Vagina (tissue), 2 donors: ENCODE data around the gene GFOD1. TPM values are rescaled to one million over a fixed set of nuclear protein-coding genes. Genes with fewer than 3 reads are reported as not detected.
"Not testable (repeated sequence)": the region's sequence is repeated elsewhere in the genome, so short reads cannot be mapped to it uniquely, and the experiment has no call there.

Source experiments
- DNase-seq, 2 donors: peaks; one replicate each; pipeline ENCODE4 v3.0.0-alpha.2; 2017; ENCODE audit errors: extremely low spot score in 2 of 2
- H3K27ac ChIP-seq: fragments of 200-600 bp; sonication (generic); one replicate; pipeline ENCODE4 v1.5.1; 2019
- H3K27me3 ChIP-seq: fragments of 200-600 bp; sonication (generic); one replicate; pipeline ENCODE4 v1.5.1; 2019
- H3K36me3 ChIP-seq, 2 donors: fragments of 200-600 bp; sonication (generic); one replicate each; pipeline ENCODE4 v1.5.1; 2017 to 2019
- H3K4me1 ChIP-seq: fragments of 200-600 bp; sonication (generic); one replicate; pipeline ENCODE4 v1.5.1; 2019
- H3K4me3 ChIP-seq, 2 donors: fragments of 200-600 bp; sonication (generic); 1 replicate in 1 of 2; 2 replicates in 1 of 2; pipeline ENCODE4 v1.5.1; 2016 to 2019
- H3K9me3 ChIP-seq: fragments of 200-600 bp; sonication (generic); one replicate; pipeline ENCODE4 v1.5.1; 2019
- CTCF ChIP-seq, 3 experiments: fragments of 450-650 bp in 2 of 3; fragments of 200-600 bp in 1 of 3; sonication (generic) in 1 of 3; IDR thresholded peaks; one replicate each; pipeline ENCODE4 v1.5.1; 2017 to 2019; ENCODE audit warnings: antibody characterized with exemption in 3 of 3, mild to moderate bottlenecking in 2 of 3, moderate library complexity in 2 of 3
- POLR2A ChIP-seq, 2 donors: fragments of 450-650 bp; IDR thresholded peaks; one replicate each; pipeline ENCODE4 v1.6.1; 2017; ENCODE audit warnings: antibody characterized with exemption in 2 of 2, mild to moderate bottlenecking in 2 of 2, moderate library complexity in 2 of 2
- POLR2AphosphoS5 ChIP-seq, 2 donors: sonication (generic); formaldehyde crosslinking; IDR thresholded peaks; one replicate each; pipeline ENCODE4 v1.9.0; 2017; ENCODE audit warnings: antibody characterized with exemption in 2 of 2, mild to moderate bottlenecking in 2 of 2, low read depth in 1 of 2; ENCODE audit not compliant: insufficient read depth in 1 of 2
- intact Hi-C: fragments of 100-400 bp; cut with DNase I; formaldehyde crosslinking; loops from one replicate; pipeline ENCODE4 v1.15.1; 2023
- total RNA-seq: library from RNA; depleted of rRNA; stranded (reverse); fragments of >200 nt; gene quantifications from one replicate; pipeline ENCODE4 v1.2.3, GENCODE V29; 2016

Gene GFOD1
- total RNA-seq, 1 donor from 2014 or later = 16.9 TPM

GRCh38 chr6:13328076-13328874 is 159.1 kb downstream of the GFOD1 start, which contains the start of gene TBC1D7:
TSS of gene TBC1D7 (minus strand) at chr6:13328537. CDS start at chr6:13326898, 1,639 bp downstream.
- DNase-seq = peak in 1 of 2 donors; percentile 90
- intact Hi-C loops = no loop called here
- H3K9me3 ChIP-seq = no peaks in the 10 kb centered on the region
- H3K27me3 ChIP-seq = no peaks in the 10 kb centered on the region
- H3K36me3 ChIP-seq = peaks cover 0 to 13% of the 10 kb centered on the region in 2 donors
- peak within 1 kb of the TSS; percentile 58 to 82 for H3K4me3 ChIP-seq
- TF ChIP-seq POLR2A (IDR thresholded peaks at IDR 0.05) = peak in 1 of 2 donors; percentile 86
- TF ChIP-seq CTCF (IDR thresholded peaks at IDR 0.05) = no peak
- TF ChIP-seq POLR2AphosphoS5 (IDR thresholded peaks at IDR 0.05; ENCODE audit: insufficient read depth in 1 of 2, low read depth in 1 of 2) = peak; percentile 21 to 83
- peak within 1 kb of the TSS; percentile 80 for H3K27ac ChIP-seq
- H3K4me1 ChIP-seq = peaks cover 19% of the 10 kb centered on the region

- H3K36me3 ChIP-seq = peaks cover 0 to 17% of the 10 kb centered on the region in 2 donors
- intact Hi-C loops = no loop called here
- no peaks in the 10 kb centered on the region for H3K27me3 ChIP-seq
- peaks cover 19% of the 10 kb centered on the region for H3K4me1 ChIP-seq
- H3K27ac ChIP-seq = peak overlapping the region; percentile 80
- TF ChIP-seq POLR2AphosphoS5 (IDR thresholded peaks at IDR 0.05; ENCODE audit: insufficient read depth in 1 of 2, low read depth in 1 of 2) (no peak), CTCF (IDR thresholded peaks at IDR 0.05) (no peak), POLR2A (IDR thresholded peaks at IDR 0.05) (no peak)
- H3K9me3 ChIP-seq = no peaks in the 10 kb centered on the region
- peak overlapping the region; percentile 58 to 82 for H3K4me3 ChIP-seq
- DNase-seq = no peak
Measured at GRCh38 chr6:13327691-13328075, 159.7 kb downstream of the GFOD1 start.

- intact Hi-C loops, H3K27ac ChIP-seq, H3K4me3 ChIP-seq, DNase-seq, H3K27me3 ChIP-seq, H3K9me3 ChIP-seq: not testable (repeated sequence)
- Histone ChIP-seq H3K36me3 (peaks cover 0 to 27% of the 10 kb centered on the region in 2 donors), H3K4me1 (peaks cover 19% of the 10 kb centered on the region)
Measured at GRCh38 chr6:13326031-13326586, 161.3 kb downstream of the GFOD1 start.

- Histone ChIP-seq H3K9me3 (no peaks in the 10 kb centered on the region), H3K4me1 (no peaks in the 10 kb centered on the region), H3K27me3 (no peaks in the 10 kb centered on the region), H3K4me3 (no peak overlapping the region), H3K36me3 (peaks cover 3 to 79% of the 10 kb centered on the region in 2 donors), H3K27ac (no peak overlapping the region)
- no peak for DNase-seq
- intact Hi-C loops = no loop called here
- TF ChIP-seq CTCF (IDR thresholded peaks at IDR 0.05) (no peak), POLR2AphosphoS5 (IDR thresholded peaks at IDR 0.05; ENCODE audit: insufficient read depth in 1 of 2, low read depth in 1 of 2) (no peak), POLR2A (IDR thresholded peaks at IDR 0.05) (no peak)
Measured at GRCh38 chr6:13319891-13320564, 167.4 kb downstream of the GFOD1 start.

GRCh38 chr6:13318821-13319220 is 168.6 kb downstream of the GFOD1 start:
- no peak for DNase-seq
- Histone ChIP-seq H3K27ac (no peak overlapping the region), H3K4me3 (no peak overlapping the region), H3K4me1 (no peaks in the 10 kb centered on the region), H3K27me3 (no peaks in the 10 kb centered on the region), H3K36me3 (peaks cover 3 to 74% of the 10 kb centered on the region in 2 donors), H3K9me3 (no peaks in the 10 kb centered on the region)
- intact Hi-C loops = no loop called here
- TF ChIP-seq CTCF (IDR thresholded peaks at IDR 0.05) = no peak
- no peak for TF ChIP-seq POLR2AphosphoS5 (IDR thresholded peaks at IDR 0.05; ENCODE audit: insufficient read depth in 1 of 2, low read depth in 1 of 2)
- no peak for TF ChIP-seq POLR2A (IDR thresholded peaks at IDR 0.05)
